GM10248 (cell line): ENCODE measurements around the gene BTD.

Experiments used
- CTCF ChIA-PET: fragments of 300-600 bp; sonication (Branson Sonifier 250); formaldehyde crosslinking; extraction: SDS; loops from one replicate; lab custom pipeline; 2021; ENCODE audit warnings: antibody characterized with exemption; lab: Yijun Ruan, JAX
- POLR2A ChIA-PET: fragments of 350-650 bp; sonication (Branson Sonifier 250); formaldehyde crosslinking; extraction: SDS; loops from one replicate; lab custom pipeline; 2020; ENCODE audit warnings: antibody characterized with exemption; lab: Yijun Ruan, JAX
- DNase-seq: peaks from one replicate; pipeline ENCODE4 v3.0.0; 2012; ENCODE audit errors: extremely low spot score
- CTCF ChIP-seq: IDR thresholded peaks from 2 replicates; pipeline ENCODE4 v1.5.1; 2012; ENCODE audit warnings: mild to moderate bottlenecking, low read depth; ENCODE audit errors: extremely low read depth, missing control alignments, control extremely low read depth

Gene BTD

GRCh38 chr3:15682561-15683185 lies 81.1 kb downstream of the BTD start:
- CTCF ChIA-PET, result interaction anchor here (0.7 to 2.5 kb wide), 7 partner anchors 9 to 129 kb away, joined by 3 to 6 read pairs (median 3); no protein-coding TSS in a partner anchor
- POLR2A ChIA-PET, result no interaction called here
- no peak for DNase-seq
- TF ChIP-seq CTCF, result no peak

GRCh38 chr3:15683253-15683652 lies 81.7 kb downstream of the BTD start:
- ChIA-PET POLR2A (no interaction called here), CTCF (interaction anchor here (0.7 to 2.5 kb wide), 5 partner anchors 8 to 129 kb away, joined by 3 to 6 read pairs (median 4); no protein-coding TSS in a partner anchor)
- no peak for TF ChIP-seq CTCF
- no peak for DNase-seq

- POLR2A ChIA-PET, result no interaction called here
- CTCF ChIA-PET, result no interaction called here
- TF ChIP-seq CTCF, result no peak
- no peak for DNase-seq
Observed at GRCh38 chr3:15685927-15686326, 84.4 kb downstream of the BTD start.

GRCh38 chr3:15690230-15690629 lies 88.7 kb downstream of the BTD start:
- ChIA-PET POLR2A (no interaction called here), CTCF (interaction anchor here (1.1 to 1.7 kb wide), 3 partner anchors 13 to 24 kb away, joined by 3 to 4 read pairs (median 3); no protein-coding TSS in a partner anchor)
- no peak for TF ChIP-seq CTCF
- DNase-seq, result no peak

GRCh38 chr3:15690748-15691147 lies 89.2 kb downstream of the BTD start:
- TF ChIP-seq CTCF, result no peak
- ChIA-PET POLR2A (no interaction called here), CTCF (interaction anchor here (1.1 to 1.9 kb wide), 4 partner anchors 8 to 60 kb away, joined by 3 to 6 read pairs (median 4); no protein-coding TSS in a partner anchor)
- DNase-seq, result no peak

GRCh38 chr3:15693355-15693754 lies 91.8 kb downstream of the BTD start:
- ChIA-PET CTCF (no interaction called here), POLR2A (no interaction called here)
- no peak for DNase-seq
- TF ChIP-seq CTCF, result no peak
